Smooth muscle cell (in vitro differentiated cells): Measurements from ENCODE around the gene ZDHHC14. TPM values are rescaled to one million over a fixed set of nuclear protein-coding genes. Genes with fewer than 3 reads are reported as not detected.

ENCODE experiments used
- DNase-seq: peaks from one replicate; lab custom pipeline; 2025; ENCODE audit not compliant: unreplicated experiment; lab: John Stamatoyannopoulos, UW
- H2AFZ ChIP-seq: fragments of 200-600 bp; sonication (generic); 2 replicates; pipeline ENCODE4 v1.6.0; 2016; ENCODE audit warnings: antibody characterized with exemption, low read depth, mild to moderate bottlenecking
- H3F3A ChIP-seq: fragments of 200-600 bp; sonication (generic); 2 replicates; pipeline ENCODE4 v1.6.0; 2017; ENCODE audit warnings: antibody characterized with exemption, low read depth
- H3K27ac ChIP-seq: fragments of 200-600 bp; sonication (generic); 2 replicates; pipeline ENCODE4 v1.5.1; 2016; ENCODE audit warnings: low read depth, mild to moderate bottlenecking
- H3K27me3 ChIP-seq: fragments of 200-600 bp; sonication (generic); 2 replicates; pipeline ENCODE4 v1.6.1; 2016; ENCODE audit warnings: low read depth, mild to moderate bottlenecking
- H3K36me3 ChIP-seq: fragments of 200-600 bp; sonication (generic); 2 replicates; pipeline ENCODE4 v1.5.1; 2016; ENCODE audit warnings: low read depth
- H3K4me1 ChIP-seq: fragments of 200-600 bp; sonication (generic); 2 replicates; pipeline ENCODE4 v1.5.1; 2016; ENCODE audit warnings: low read depth
- H3K4me2 ChIP-seq: fragments of 200-600 bp; sonication (generic); 2 replicates; pipeline ENCODE4 v1.6.0; 2016; ENCODE audit warnings: mild to moderate bottlenecking
- H3K4me3 ChIP-seq: fragments of 200-600 bp; sonication (generic); 2 replicates; pipeline ENCODE4 v1.5.1; 2016; ENCODE audit warnings: mild to moderate bottlenecking
- H3K79me2 ChIP-seq: fragments of 200-600 bp; sonication (generic); 2 replicates; pipeline ENCODE4 v1.6.0; 2016; ENCODE audit warnings: low read depth, mild to moderate bottlenecking
- H3K9ac ChIP-seq: fragments of 200-600 bp; sonication (generic); 2 replicates; pipeline ENCODE4 v1.6.0; 2016; ENCODE audit warnings: low read depth
- H3K9me3 ChIP-seq: fragments of 200-600 bp; sonication (generic); replicated peaks from 2 replicates; pipeline ENCODE4 v1.5.1; 2016; ENCODE audit warnings: low read depth
- H4K20me1 ChIP-seq: fragments of 200-600 bp; sonication (generic); 2 replicates; pipeline ENCODE4 v1.6.0; 2016; ENCODE audit warnings: low read depth
- WGBS: methylation state at CpG from one replicate; pipeline ENCODE4 v1.1.7; 2016; ENCODE audit warnings: low lambda C conversion rate; 5-methylcytosine and 5-hydroxymethylcytosine counted together
- polyA plus RNA-seq: library from polyadenylated mRNA; unstranded; fragments of >200 nt; fragmentation: Nextera tagmentation; extraction: Ambion mirVana; gene quantifications from 2 replicates; pipeline ENCODE4 v1.2.1, GENCODE V29; 2016
- total RNA-seq: library from RNA; depleted of rRNA; stranded (reverse); fragments of >200 nt; gene quantifications from 2 replicates; pipeline ENCODE4 v1.2.3, GENCODE V29; 2014
- TF ChIP-seq, protein P1 (sequence below): fragments of 200-600 bp; sonication (generic); IDR thresholded peaks from 2 replicates; pipeline ENCODE4 v1.5.1; 2017; ENCODE audit warnings: borderline replicate concordance, mild to moderate bottlenecking, antibody characterized with exemption; ENCODE audit not compliant: insufficient read depth, poor library complexity, severe bottlenecking

Gene ZDHHC14
- total and polyA plus RNA-seq, 2 experiments from 2014 or later: 1.3 to 1.6 TPM

DNA sequence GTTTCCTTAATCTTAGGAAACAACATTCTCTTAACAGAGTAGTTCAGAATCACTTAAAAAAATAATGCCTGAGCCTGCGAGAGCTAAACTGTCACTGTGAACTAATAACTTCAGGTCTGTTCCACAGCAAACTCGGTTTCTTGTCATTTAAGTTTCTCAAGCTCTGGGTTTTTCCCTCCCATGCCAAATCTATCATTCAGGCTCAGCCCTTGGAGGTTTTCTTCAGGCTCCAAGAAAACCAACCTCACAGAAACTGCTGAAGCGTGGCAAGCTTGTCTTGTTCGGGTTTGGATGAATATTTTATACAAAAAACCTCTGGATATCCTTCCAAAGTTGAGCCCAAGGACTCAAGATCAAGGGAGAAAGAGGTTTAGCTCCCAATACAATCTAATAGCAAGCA lies 342.4 kb downstream of the ZDHHC14 start:
- TF ChIP-seq, protein P1, sequence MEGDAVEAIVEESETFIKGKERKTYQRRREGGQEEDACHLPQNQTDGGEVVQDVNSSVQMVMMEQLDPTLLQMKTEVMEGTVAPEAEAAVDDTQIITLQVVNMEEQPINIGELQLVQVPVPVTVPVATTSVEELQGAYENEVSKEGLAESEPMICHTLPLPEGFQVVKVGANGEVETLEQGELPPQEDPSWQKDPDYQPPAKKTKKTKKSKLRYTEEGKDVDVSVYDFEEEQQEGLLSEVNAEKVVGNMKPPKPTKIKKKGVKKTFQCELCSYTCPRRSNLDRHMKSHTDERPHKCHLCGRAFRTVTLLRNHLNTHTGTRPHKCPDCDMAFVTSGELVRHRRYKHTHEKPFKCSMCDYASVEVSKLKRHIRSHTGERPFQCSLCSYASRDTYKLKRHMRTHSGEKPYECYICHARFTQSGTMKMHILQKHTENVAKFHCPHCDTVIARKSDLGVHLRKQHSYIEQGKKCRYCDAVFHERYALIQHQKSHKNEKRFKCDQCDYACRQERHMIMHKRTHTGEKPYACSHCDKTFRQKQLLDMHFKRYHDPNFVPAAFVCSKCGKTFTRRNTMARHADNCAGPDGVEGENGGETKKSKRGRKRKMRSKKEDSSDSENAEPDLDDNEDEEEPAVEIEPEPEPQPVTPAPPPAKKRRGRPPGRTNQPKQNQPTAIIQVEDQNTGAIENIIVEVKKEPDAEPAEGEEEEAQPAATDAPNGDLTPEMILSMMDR: no peak
- Histone ChIP-seq H3F3A (no peaks in the 10 kb centered on the region), H3K27me3 (no peaks in the 10 kb centered on the region), H4K20me1 (no peaks in the 10 kb centered on the region), H3K36me3 (no peaks in the 10 kb centered on the region), H3K4me2 (no peak overlapping the region), H3K4me1 (no peaks in the 10 kb centered on the region), H3K27ac (no peak overlapping the region), H3K9me3 (no peaks in the 10 kb centered on the region), H3K9ac (no peak overlapping the region), H3K79me2 (no peaks in the 10 kb centered on the region), H3K4me3 (no peak overlapping the region), H2AFZ (no peak overlapping the region)
- 82% methylated on average over 4 of the region's 4 CpGs for WGBS
- DNase-seq: no peak

DNA sequence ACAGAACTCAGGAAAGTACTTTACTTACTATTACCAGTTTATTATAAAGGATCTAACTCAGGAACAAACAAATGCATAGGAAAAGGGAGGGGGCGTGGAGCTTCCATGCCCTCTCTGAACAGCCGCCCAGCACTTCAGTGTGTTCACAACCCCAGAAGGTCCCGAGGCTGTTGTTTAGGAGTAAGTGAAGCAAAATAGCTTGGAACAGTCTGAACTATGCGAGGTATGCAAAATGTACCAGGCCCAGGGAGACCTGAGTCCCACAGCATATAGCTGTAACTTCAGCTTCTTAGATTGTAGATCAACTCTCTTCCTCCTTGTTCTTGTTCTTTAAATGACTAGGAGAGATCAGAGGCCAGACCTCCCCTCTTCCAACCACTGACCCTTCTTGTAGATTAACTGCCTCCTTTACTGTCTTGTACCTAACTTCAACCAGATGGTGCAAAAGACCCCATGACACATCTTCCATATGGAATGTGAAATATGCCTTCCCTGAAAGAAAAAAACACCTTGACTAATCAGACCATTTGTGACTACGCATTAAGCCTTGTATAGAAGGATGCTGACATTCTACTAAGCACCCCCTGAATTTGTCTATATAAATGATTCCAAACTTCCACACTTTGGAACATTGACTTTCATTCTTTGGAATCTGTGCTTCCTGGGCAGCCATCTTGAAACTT lies 343.3 kb downstream of the ZDHHC14 start:
- no peak overlapping the region for H3K27ac ChIP-seq
- H4K20me1 ChIP-seq: no peaks in the 10 kb centered on the region
- no peak overlapping the region for H3K4me3 ChIP-seq
- 83% methylated on average over 5 of the region's 5 CpGs for WGBS
- no peaks in the 10 kb centered on the region for H3K9me3 ChIP-seq
- H3K27me3 ChIP-seq: no peaks in the 10 kb centered on the region
- H3K36me3 ChIP-seq: no peaks in the 10 kb centered on the region
- H3F3A ChIP-seq: no peaks in the 10 kb centered on the region
- TF ChIP-seq, protein P1: no peak
- no peaks in the 10 kb centered on the region for H3K4me1 ChIP-seq
- no peaks in the 10 kb centered on the region for H3K79me2 ChIP-seq
- DNase-seq: no peak
- H3K4me2 ChIP-seq: no peak overlapping the region
- no peak overlapping the region for H2AFZ ChIP-seq
- no peak overlapping the region for H3K9ac ChIP-seq

DNA sequence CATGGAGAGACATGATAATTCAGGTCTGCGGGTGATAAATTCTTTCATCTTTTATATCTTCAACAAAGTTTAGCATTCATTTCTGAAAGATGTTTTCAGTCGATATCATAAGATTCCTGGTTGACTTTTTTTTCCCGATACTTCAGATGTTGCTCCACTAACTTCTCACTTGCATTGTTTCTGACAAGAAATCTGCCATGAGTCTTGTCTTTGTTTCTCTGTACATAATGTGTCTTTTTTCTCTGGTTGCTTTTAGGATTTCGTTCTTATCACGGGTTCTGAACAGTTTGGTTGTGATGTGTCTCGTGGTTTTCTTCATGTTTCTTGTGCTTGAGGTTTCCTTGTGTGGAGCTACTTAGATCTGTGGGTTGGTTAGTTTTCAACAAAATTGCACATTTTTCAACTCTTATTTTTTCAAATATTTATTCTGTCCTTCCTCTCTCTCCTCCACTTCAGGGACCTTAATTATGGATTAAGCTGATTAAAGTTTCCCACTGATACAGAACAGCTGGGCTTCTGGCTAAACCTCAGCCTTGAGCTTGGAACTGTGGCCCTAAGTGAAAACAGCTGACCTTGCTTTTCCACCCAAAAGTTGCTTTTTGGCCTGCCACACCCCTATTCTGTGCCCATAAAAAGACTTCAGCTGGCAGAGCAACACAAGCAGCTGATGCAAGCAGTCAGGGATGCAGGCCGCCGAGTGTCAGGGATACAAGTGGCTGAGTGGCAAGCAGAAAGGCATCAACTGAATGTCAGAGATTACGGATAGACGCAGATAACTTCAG lies 344.2 kb downstream of the ZDHHC14 start:
- Histone ChIP-seq H3F3A (no peaks in the 10 kb centered on the region), H3K9me3 (no peaks in the 10 kb centered on the region), H3K27ac (no peak overlapping the region), H3K27me3 (no peaks in the 10 kb centered on the region), H3K4me1 (no peaks in the 10 kb centered on the region), H2AFZ (no peak overlapping the region), H4K20me1 (no peaks in the 10 kb centered on the region), H3K36me3 (no peaks in the 10 kb centered on the region), H3K9ac (no peak overlapping the region), H3K4me2 (no peak overlapping the region), H3K4me3 (no peak overlapping the region), H3K79me2 (no peaks in the 10 kb centered on the region)
- TF ChIP-seq, protein P1: no peak
- DNase-seq: no peak
- WGBS: 94% methylated on average over 10 of the region's 10 CpGs
